MM.1S (cell line): ENCODE data around the gene CHST5.

Experiments
- DNase-seq: peaks from one replicate; pipeline ENCODE4 v3.0.0-alpha.2; 2015
- H2AFZ ChIP-seq: fragments of 300-600 bp; sonication (generic); 2 replicates; pipeline ENCODE4 v1.6.0; 2016; ENCODE audit warnings: antibody characterized with exemption, low read length
- H3F3A ChIP-seq: fragments of 300-600 bp; sonication (generic); 2 replicates; pipeline ENCODE4 v1.6.1; 2016; ENCODE audit warnings: mild to moderate bottlenecking, antibody characterized with exemption, low read length, moderate library complexity, mixed read lengths; ENCODE audit not compliant: insufficient read depth
- H3K27ac ChIP-seq: fragments of 300-600 bp; sonication (generic); 2 replicates; pipeline ENCODE4 v1.5.1; 2016; ENCODE audit warnings: mild to moderate bottlenecking, low read length
- H3K27me3 ChIP-seq: fragments of 300-600 bp; sonication (generic); replicated peaks from 2 replicates; pipeline ENCODE4 v1.6.0; 2016; ENCODE audit warnings: low read length; ENCODE audit not compliant: insufficient read depth
- H3K36me3 ChIP-seq: fragments of 300-600 bp; sonication (generic); replicated peaks from 2 replicates; pipeline ENCODE4 v1.6.1; 2016; ENCODE audit warnings: mild to moderate bottlenecking, low read length, mixed read lengths; ENCODE audit not compliant: insufficient read depth
- H3K4me1 ChIP-seq: fragments of 300-600 bp; sonication (generic); 2 replicates; pipeline ENCODE4 v1.6.1; 2016; ENCODE audit warnings: low read length, mixed read lengths
- H3K4me2 ChIP-seq: fragments of 300-600 bp; sonication (generic); 2 replicates; pipeline ENCODE4 v1.6.0; 2016; ENCODE audit warnings: low read depth, low read length
- H3K4me3 ChIP-seq: fragments of 300-600 bp; sonication (generic); 2 replicates; pipeline ENCODE4 v1.5.1; 2016; ENCODE audit warnings: low read length, mixed read lengths
- H3K79me2 ChIP-seq: fragments of 300-600 bp; sonication (generic); 2 replicates; pipeline ENCODE4 v1.6.1; 2016; ENCODE audit warnings: mixed run types, low read length, mixed read lengths
- H3K9ac ChIP-seq: fragments of 300-600 bp; sonication (generic); 2 replicates; pipeline ENCODE4 v1.6.1; 2016; ENCODE audit warnings: low read length, mixed read lengths
- H3K9me2 ChIP-seq: fragments of 300-600 bp; sonication (generic); replicated peaks from 2 replicates; pipeline ENCODE4 v1.6.1; 2016; ENCODE audit warnings: mild to moderate bottlenecking, low read length, mixed read lengths; ENCODE audit not compliant: insufficient read depth
- H3K9me3 ChIP-seq: fragments of 300-600 bp; sonication (generic); replicated peaks from 2 replicates; pipeline ENCODE4 v1.6.1; 2016; ENCODE audit warnings: mild to moderate bottlenecking, low read length, mixed read lengths; ENCODE audit not compliant: insufficient read depth
- H4K20me1 ChIP-seq: fragments of 300-600 bp; sonication (generic); 2 replicates; pipeline ENCODE4 v1.6.1; 2016; ENCODE audit warnings: mild to moderate bottlenecking, low read length, moderate library complexity, mixed read lengths; ENCODE audit not compliant: insufficient read depth
- CTCF ChIP-seq: fragments of 300-600 bp; sonication (generic); IDR thresholded peaks from 2 replicates; pipeline ENCODE4 v1.5.1; 2016; ENCODE audit warnings: antibody characterized with exemption, low read length, mixed read lengths
- EZH2 ChIP-seq: fragments of 300-600 bp; sonication (generic); optimal IDR thresholded peaks from 2 replicates; pipeline ENCODE3; 2017; ENCODE audit warnings: low read depth, mild to moderate bottlenecking, antibody characterized with exemption, low read length, mixed read lengths
- EZH2phosphoT487 ChIP-seq: fragments of 300-600 bp; sonication (generic); IDR thresholded peaks from 2 replicates; pipeline ENCODE4 v1.6.1; 2018; ENCODE audit warnings: antibody characterized with exemption, low read length

The CHST5 gene

GRCh38 chr16:75573955-75574354 lies 38.0 kb upstream of the CHST5 start:
- H4K20me1 ChIP-seq = no peaks in the 10 kb centered on the region
- H3K27me3 ChIP-seq = no peaks in the 10 kb centered on the region
- no peak overlapping the region for H3K4me3 ChIP-seq
- DNase-seq = no peak
- no peak overlapping the region for H3K4me2 ChIP-seq
- H3K27ac ChIP-seq = no peak overlapping the region
- H3F3A ChIP-seq = no peaks in the 10 kb centered on the region
- no peaks in the 10 kb centered on the region for H3K9me3 ChIP-seq
- no peaks in the 10 kb centered on the region for H3K36me3 ChIP-seq
- no peaks in the 10 kb centered on the region for H3K9me2 ChIP-seq
- H3K9ac ChIP-seq = no peak overlapping the region
- H2AFZ ChIP-seq = no peak overlapping the region
- H3K79me2 ChIP-seq = no peaks in the 10 kb centered on the region
- no peaks in the 10 kb centered on the region for H3K4me1 ChIP-seq
- no peak for TF ChIP-seq EZH2phosphoT487
- no peak for TF ChIP-seq EZH2
- TF ChIP-seq CTCF = no peak

GRCh38 chr16:75572864-75573542 lies 37.1 kb upstream of the CHST5 start:
- Histone ChIP-seq H3K9me3 (no peaks in the 10 kb centered on the region), H3K79me2 (0 out of 2 replicates have a peak, but pooled peaks cover 3% of the 10 kb centered on the region), H3K27me3 (no peaks in the 10 kb centered on the region), H3K4me3 (no peak overlapping the region), H3K4me2 (no peak overlapping the region), H3K9ac (no peak overlapping the region), H3K4me1 (no peaks in the 10 kb centered on the region), H3K27ac (no peak overlapping the region), H4K20me1 (no peaks in the 10 kb centered on the region), H3K9me2 (no peaks in the 10 kb centered on the region), H3K36me3 (no peaks in the 10 kb centered on the region), H3F3A (no peaks in the 10 kb centered on the region), H2AFZ (no peak overlapping the region)
- TF ChIP-seq CTCF = no peak
- TF ChIP-seq EZH2 = no peak
- TF ChIP-seq EZH2phosphoT487 = no peak
- DNase-seq = no peak

- Histone ChIP-seq H3K36me3 (no peaks in the 10 kb centered on the region; the same call in 1 of the 2 replicates), H3K4me1 (no peaks in the 10 kb centered on the region), H3F3A (no peaks in the 10 kb centered on the region), H3K27ac (no peak overlapping the region), H4K20me1 (no peaks in the 10 kb centered on the region), H2AFZ (no peak overlapping the region), H3K79me2 (peaks cover 18% of the 10 kb centered on the region), H3K9me3 (no peaks in the 10 kb centered on the region), H3K9me2 (no peaks in the 10 kb centered on the region), H3K9ac (no peak overlapping the region), H3K4me3 (no peak overlapping the region), H3K27me3 (no peaks in the 10 kb centered on the region), H3K4me2 (no peak overlapping the region)
- TF ChIP-seq EZH2 (no peak), EZH2phosphoT487 (no peak), CTCF (no peak)
- DNase-seq = no peak
Observed at GRCh38 chr16:75570396-75571065, 34.6 kb upstream of the CHST5 start.
